Transverse colon (tissue), 4 donors: ENCODE results near the gene SEL1L.

Source experiments
- CTCF ChIP-seq, 5 experiments: fragments of 200-600 bp in 3 of 5; fragments of 450-650 bp in 2 of 5; sonication (generic) in 3 of 5; IDR thresholded peaks; 1 replicate in 2 of 5; 2 replicates in 3 of 5; pipeline ENCODE4 v1.5.1; 2016 to 2017; ENCODE audit warnings: antibody characterized with exemption in 5 of 5, inconsistent platforms in 3 of 5, mild to moderate bottlenecking in 2 of 5, moderate library complexity in 1 of 5
- POLR2AphosphoS5 ChIP-seq, 3 donors: sonication (generic); formaldehyde crosslinking; IDR thresholded peaks; one replicate each; pipeline ENCODE4 v1.6.1; 2016; ENCODE audit warnings: antibody characterized with exemption in 3 of 3

- peak; percentile 88 to 92 (median 91) for TF ChIP-seq CTCF (IDR thresholded peaks at IDR 0.05)
- TF ChIP-seq POLR2AphosphoS5 (IDR thresholded peaks at IDR 0.05) = no peak
Measured at GRCh38 chr14:81453166-81453766, 80.4 kb downstream of the SEL1L start.
